ENCODE measurements around the gene ZNF516.

The ZNF516 gene

DNA sequence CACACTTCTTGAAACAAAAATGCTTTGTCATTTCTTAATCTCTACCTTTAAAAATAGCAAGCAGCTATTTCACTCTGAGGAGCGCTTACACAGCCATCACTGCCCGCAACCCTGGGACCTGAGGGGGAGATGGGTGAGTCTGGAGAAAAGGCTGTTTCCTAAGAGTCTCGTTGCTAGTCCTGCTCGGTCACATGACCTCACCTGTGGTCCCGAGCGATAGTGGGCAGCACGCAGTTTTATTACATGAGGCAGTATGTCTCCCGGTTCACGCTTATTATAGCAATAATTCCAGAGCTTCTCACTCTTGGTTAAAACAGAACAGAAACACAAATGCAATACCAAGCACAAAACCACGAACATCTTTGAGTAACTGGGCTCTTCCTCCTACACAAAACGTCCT, 105.3 kb downstream of the ZNF516 start:
- no peak overlapping the region for H3K4me3 ChIP-seq (ENCODE audit: low read depth, low read length, poor library complexity, severe bottlenecking)
- H3K4me2 ChIP-seq (ENCODE audit: low read length) = no peak overlapping the region
- no peaks in the 10 kb centered on the region for H3K9me3 ChIP-seq (ENCODE audit: low read length)
- no peaks in the 10 kb centered on the region for H3F3A ChIP-seq (ENCODE audit: insufficient read depth, low read length)
- no peaks in the 10 kb centered on the region for H3K79me2 ChIP-seq (ENCODE audit: insufficient read depth, low read length)
- H2AFZ ChIP-seq (ENCODE audit: low read length) = no peak overlapping the region
- H3K4me1 ChIP-seq (ENCODE audit: insufficient read depth, low read length, severe bottlenecking) = no peaks in the 10 kb centered on the region
- no peaks in the 10 kb centered on the region for H4K20me1 ChIP-seq (ENCODE audit: insufficient read depth, low read length)
- H3K27me3 ChIP-seq (ENCODE audit: insufficient read depth, low read length) = no peaks in the 10 kb centered on the region
- TF ChIP-seq EZH2 (IDR thresholded peaks at IDR 0.05; ENCODE audit: borderline replicate concordance, low read length) = no peak
- TF ChIP-seq, protein P1, sequence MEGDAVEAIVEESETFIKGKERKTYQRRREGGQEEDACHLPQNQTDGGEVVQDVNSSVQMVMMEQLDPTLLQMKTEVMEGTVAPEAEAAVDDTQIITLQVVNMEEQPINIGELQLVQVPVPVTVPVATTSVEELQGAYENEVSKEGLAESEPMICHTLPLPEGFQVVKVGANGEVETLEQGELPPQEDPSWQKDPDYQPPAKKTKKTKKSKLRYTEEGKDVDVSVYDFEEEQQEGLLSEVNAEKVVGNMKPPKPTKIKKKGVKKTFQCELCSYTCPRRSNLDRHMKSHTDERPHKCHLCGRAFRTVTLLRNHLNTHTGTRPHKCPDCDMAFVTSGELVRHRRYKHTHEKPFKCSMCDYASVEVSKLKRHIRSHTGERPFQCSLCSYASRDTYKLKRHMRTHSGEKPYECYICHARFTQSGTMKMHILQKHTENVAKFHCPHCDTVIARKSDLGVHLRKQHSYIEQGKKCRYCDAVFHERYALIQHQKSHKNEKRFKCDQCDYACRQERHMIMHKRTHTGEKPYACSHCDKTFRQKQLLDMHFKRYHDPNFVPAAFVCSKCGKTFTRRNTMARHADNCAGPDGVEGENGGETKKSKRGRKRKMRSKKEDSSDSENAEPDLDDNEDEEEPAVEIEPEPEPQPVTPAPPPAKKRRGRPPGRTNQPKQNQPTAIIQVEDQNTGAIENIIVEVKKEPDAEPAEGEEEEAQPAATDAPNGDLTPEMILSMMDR (IDR thresholded peaks at IDR 0.05; ENCODE audit: low read length) = no peak
- H3K36me3 ChIP-seq (ENCODE audit: insufficient read depth, low read length) = no peaks in the 10 kb centered on the region
- H3K27ac ChIP-seq (ENCODE audit: low read depth, low read length, poor library complexity, severe bottlenecking) = no peak overlapping the region
- H3K9ac ChIP-seq (ENCODE audit: low read length) = no peak overlapping the region
- H3K9me2 ChIP-seq (ENCODE audit: low read depth, low read length) = no peaks in the 10 kb centered on the region

DNA sequence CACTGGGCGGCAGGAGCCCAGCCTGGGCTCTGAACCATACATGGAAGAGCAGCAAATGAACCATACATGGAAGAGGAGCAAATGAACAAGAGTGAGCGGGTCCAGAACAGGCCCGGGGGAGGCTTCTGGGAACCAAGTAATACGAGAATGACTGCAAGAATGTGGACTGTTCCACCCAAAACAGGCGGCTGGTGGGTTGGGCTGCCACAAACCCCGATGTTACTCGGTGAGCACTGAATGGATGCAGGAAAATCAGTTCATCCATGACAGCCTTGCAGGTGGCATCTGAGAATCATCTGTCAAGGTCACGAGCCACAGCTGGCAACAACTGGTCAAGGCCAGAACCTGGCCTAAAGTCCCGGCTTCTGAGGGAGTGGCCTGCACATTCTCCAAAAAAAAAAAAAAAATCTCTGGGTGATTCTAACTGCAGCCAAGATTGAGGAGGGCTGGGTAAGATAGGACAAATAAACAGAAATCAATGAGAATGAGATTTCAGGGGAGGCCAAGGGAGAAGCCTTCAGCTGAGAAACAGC, 106.1 kb downstream of the ZNF516 start:
- no peaks in the 10 kb centered on the region for H3K79me2 ChIP-seq (ENCODE audit: insufficient read depth, low read length)
- no peaks in the 10 kb centered on the region for H3K9me3 ChIP-seq (ENCODE audit: low read length)
- H3K4me2 ChIP-seq (ENCODE audit: low read length) = no peak overlapping the region
- no peak overlapping the region for H3K4me3 ChIP-seq (ENCODE audit: low read depth, low read length, poor library complexity, severe bottlenecking)
- H3K27ac ChIP-seq (ENCODE audit: low read depth, low read length, poor library complexity, severe bottlenecking) = no peak overlapping the region
- no peaks in the 10 kb centered on the region for H4K20me1 ChIP-seq (ENCODE audit: insufficient read depth, low read length)
- H3K4me1 ChIP-seq (ENCODE audit: insufficient read depth, low read length, severe bottlenecking) = no peaks in the 10 kb centered on the region
- no peak overlapping the region for H2AFZ ChIP-seq (ENCODE audit: low read length)
- TF ChIP-seq, protein P1 (IDR thresholded peaks at IDR 0.05; ENCODE audit: low read length) = no peak
- TF ChIP-seq EZH2 (IDR thresholded peaks at IDR 0.05; ENCODE audit: borderline replicate concordance, low read length) = no peak
- no peaks in the 10 kb centered on the region for H3K36me3 ChIP-seq (ENCODE audit: insufficient read depth, low read length)
- no peaks in the 10 kb centered on the region for H3K9me2 ChIP-seq (ENCODE audit: low read depth, low read length)
- no peaks in the 10 kb centered on the region for H3F3A ChIP-seq (ENCODE audit: insufficient read depth, low read length)
- no peaks in the 10 kb centered on the region for H3K27me3 ChIP-seq (ENCODE audit: insufficient read depth, low read length)
- H3K9ac ChIP-seq (ENCODE audit: low read length) = no peak overlapping the region

DNA sequence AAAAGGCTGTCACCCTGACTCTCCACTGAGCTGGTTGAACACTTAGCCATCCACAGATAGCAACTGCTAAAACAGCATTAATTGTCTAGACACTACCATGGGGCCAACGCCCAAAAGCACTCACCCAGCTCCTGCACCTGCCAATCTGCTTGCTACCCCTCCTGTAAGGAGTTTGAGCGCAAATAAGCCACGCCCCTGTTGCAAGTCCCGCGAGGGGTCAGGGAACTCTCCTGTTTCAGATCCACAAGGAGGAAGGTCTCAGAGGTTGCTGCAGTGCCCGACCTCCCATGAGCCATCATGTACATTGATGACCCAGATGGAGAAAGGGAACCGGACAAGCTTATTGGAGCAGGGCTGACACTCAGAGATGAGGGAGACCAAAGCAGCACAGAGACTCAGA, 106.8 kb downstream of the ZNF516 start:
- Histone ChIP-seq H3K9ac (ENCODE audit: low read length) (no peak overlapping the region), H2AFZ (ENCODE audit: low read length) (no peak overlapping the region), H3K4me1 (ENCODE audit: insufficient read depth, low read length, severe bottlenecking) (no peaks in the 10 kb centered on the region), H3K79me2 (ENCODE audit: insufficient read depth, low read length) (no peaks in the 10 kb centered on the region), H3K9me2 (ENCODE audit: low read depth, low read length) (no peaks in the 10 kb centered on the region), H3F3A (ENCODE audit: insufficient read depth, low read length) (no peaks in the 10 kb centered on the region), H3K4me3 (ENCODE audit: low read depth, low read length, poor library complexity, severe bottlenecking) (no peak overlapping the region), H3K27me3 (ENCODE audit: insufficient read depth, low read length) (no peaks in the 10 kb centered on the region), H4K20me1 (ENCODE audit: insufficient read depth, low read length) (no peaks in the 10 kb centered on the region), H3K36me3 (ENCODE audit: insufficient read depth, low read length) (no peaks in the 10 kb centered on the region), H3K4me2 (ENCODE audit: low read length) (no peak overlapping the region), H3K27ac (ENCODE audit: low read depth, low read length, poor library complexity, severe bottlenecking) (no peak overlapping the region), H3K9me3 (ENCODE audit: low read length) (no peaks in the 10 kb centered on the region)
- TF ChIP-seq EZH2 (IDR thresholded peaks at IDR 0.05; ENCODE audit: borderline replicate concordance, low read length) = no peak

DNA sequence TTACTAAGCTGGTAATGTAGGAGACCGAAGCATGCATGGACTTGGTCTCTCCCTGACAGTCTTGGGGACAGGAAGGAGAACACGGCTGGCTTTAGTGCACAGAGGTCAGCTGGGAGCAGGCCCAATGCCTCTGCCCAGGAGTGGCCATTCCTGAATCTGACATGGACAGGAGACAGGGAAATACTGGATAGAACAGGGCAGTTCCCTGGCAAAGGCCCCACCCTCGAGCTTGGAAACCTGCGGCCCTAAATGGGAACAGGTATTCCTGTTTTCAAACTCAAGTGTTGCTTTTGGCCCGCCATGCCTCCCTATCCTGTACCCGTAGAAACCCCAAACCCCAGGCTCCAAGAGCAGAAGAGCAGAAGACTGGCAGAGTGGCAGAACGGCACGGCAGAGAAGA, 107.4 kb downstream of the ZNF516 start:
- H3K27ac ChIP-seq (ENCODE audit: low read depth, low read length, poor library complexity, severe bottlenecking) = no peak overlapping the region
- no peaks in the 10 kb centered on the region for H3F3A ChIP-seq (ENCODE audit: insufficient read depth, low read length)
- H3K79me2 ChIP-seq (ENCODE audit: insufficient read depth, low read length) = no peaks in the 10 kb centered on the region
- H3K9me3 ChIP-seq (ENCODE audit: low read length) = no peaks in the 10 kb centered on the region
- no peak overlapping the region for H3K4me2 ChIP-seq (ENCODE audit: low read length)
- H3K9me2 ChIP-seq (ENCODE audit: low read depth, low read length) = no peaks in the 10 kb centered on the region
- no peak overlapping the region for H3K4me3 ChIP-seq (ENCODE audit: low read depth, low read length, poor library complexity, severe bottlenecking)
- no peak for TF ChIP-seq EZH2 (IDR thresholded peaks at IDR 0.05; ENCODE audit: borderline replicate concordance, low read length)
- TF ChIP-seq, protein P1 (IDR thresholded peaks at IDR 0.05; ENCODE audit: low read length) = no peak
- no peak overlapping the region for H3K9ac ChIP-seq (ENCODE audit: low read length)
- no peak overlapping the region for H2AFZ ChIP-seq (ENCODE audit: low read length)
- H3K27me3 ChIP-seq (ENCODE audit: insufficient read depth, low read length) = no peaks in the 10 kb centered on the region
- H3K36me3 ChIP-seq (ENCODE audit: insufficient read depth, low read length) = no peaks in the 10 kb centered on the region
- no peaks in the 10 kb centered on the region for H4K20me1 ChIP-seq (ENCODE audit: insufficient read depth, low read length)
- H3K4me1 ChIP-seq (ENCODE audit: insufficient read depth, low read length, severe bottlenecking) = no peaks in the 10 kb centered on the region

Measured in OCI-LY1 (cell line).